Measurements from ENCODE around the gene MTR. TPM values are rescaled to one million over a fixed set of nuclear protein-coding genes. Genes with fewer than 3 reads are reported as not detected.

The MTR gene
- total RNA-seq, 1 donor from 2014 or later: 35.8 TPM

DNA sequence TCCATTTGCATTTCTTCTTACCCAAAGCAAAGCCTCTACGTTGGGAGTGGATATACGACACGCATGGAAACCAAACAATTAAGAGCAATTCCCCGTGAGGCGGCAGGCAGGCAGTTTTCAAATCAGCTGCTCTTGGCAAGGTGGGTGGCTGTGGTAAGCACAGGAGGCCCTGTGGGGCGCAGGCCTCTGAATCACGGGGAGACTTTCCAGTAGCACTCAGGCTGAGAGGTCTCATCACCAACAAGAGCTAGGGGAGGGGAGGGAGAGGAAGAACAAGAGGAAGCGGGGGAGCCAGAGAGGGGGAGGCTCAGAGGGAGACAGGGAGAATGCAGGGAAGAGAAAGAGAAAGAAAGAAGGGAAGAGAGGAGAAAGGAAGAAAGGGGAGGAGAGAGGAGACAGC lies 152.7 kb downstream of the MTR start:
- H3K27ac Mint-ChIP-seq (ENCODE audit: unreplicated experiment): no peak overlapping the region
- Histone ChIP-seq H4K20me1 (ENCODE audit: insufficient read depth, low read length) (no peaks in the 10 kb centered on the region), H3K79me2 (ENCODE audit: insufficient read depth, low read length) (no peaks in the 10 kb centered on the region), H3K9ac (ENCODE audit: low read length) (no peak overlapping the region), H3K4me3 (ENCODE audit: insufficient read depth, low read depth, low read length) (no peak overlapping the region), H3K36me3 (ENCODE audit: insufficient read depth, low read length) (no peaks in the 10 kb centered on the region), H3K4me1 (ENCODE audit: insufficient read depth, low read length) (no peaks in the 10 kb centered on the region), H3K27me3 (ENCODE audit: insufficient read depth, low read length) (no peaks in the 10 kb centered on the region), H3K9me3 (ENCODE audit: insufficient read depth, low read depth, low read length) (no peaks in the 10 kb centered on the region), H3K27ac (ENCODE audit: low read depth, low read length) (no peak overlapping the region), H2AFZ (ENCODE audit: low read depth, low read length) (no peak overlapping the region), H3K4me2 (ENCODE audit: low read length) (no peak overlapping the region)
- no peak for DNase-seq (ENCODE audit: low read depth)
- no peak overlapping the region for H3K4me3 Mint-ChIP-seq (ENCODE audit: unreplicated experiment)
- TF ChIP-seq, protein P1, sequence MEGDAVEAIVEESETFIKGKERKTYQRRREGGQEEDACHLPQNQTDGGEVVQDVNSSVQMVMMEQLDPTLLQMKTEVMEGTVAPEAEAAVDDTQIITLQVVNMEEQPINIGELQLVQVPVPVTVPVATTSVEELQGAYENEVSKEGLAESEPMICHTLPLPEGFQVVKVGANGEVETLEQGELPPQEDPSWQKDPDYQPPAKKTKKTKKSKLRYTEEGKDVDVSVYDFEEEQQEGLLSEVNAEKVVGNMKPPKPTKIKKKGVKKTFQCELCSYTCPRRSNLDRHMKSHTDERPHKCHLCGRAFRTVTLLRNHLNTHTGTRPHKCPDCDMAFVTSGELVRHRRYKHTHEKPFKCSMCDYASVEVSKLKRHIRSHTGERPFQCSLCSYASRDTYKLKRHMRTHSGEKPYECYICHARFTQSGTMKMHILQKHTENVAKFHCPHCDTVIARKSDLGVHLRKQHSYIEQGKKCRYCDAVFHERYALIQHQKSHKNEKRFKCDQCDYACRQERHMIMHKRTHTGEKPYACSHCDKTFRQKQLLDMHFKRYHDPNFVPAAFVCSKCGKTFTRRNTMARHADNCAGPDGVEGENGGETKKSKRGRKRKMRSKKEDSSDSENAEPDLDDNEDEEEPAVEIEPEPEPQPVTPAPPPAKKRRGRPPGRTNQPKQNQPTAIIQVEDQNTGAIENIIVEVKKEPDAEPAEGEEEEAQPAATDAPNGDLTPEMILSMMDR (IDR thresholded peaks at IDR 0.05; ENCODE audit: insufficient read depth, low read depth, low read length): no peak
- no peak for TF ChIP-seq EZH2 (IDR thresholded peaks at IDR 0.05; ENCODE audit: insufficient read depth, low read length)
- no peak for FAIRE-seq
- peaks cover 4% of the 10 kb centered on the region for H3K4me1 Mint-ChIP-seq (ENCODE audit: low read depth, unreplicated experiment)
- no peaks in the 10 kb centered on the region for H3K36me3 Mint-ChIP-seq (ENCODE audit: low read depth, unreplicated experiment)
- H3K27me3 Mint-ChIP-seq (ENCODE audit: low read depth, unreplicated experiment): peaks cover 6% of the 10 kb centered on the region
- peaks cover 2% of the 10 kb centered on the region for H3K9me3 Mint-ChIP-seq (ENCODE audit: unreplicated experiment)

DNA sequence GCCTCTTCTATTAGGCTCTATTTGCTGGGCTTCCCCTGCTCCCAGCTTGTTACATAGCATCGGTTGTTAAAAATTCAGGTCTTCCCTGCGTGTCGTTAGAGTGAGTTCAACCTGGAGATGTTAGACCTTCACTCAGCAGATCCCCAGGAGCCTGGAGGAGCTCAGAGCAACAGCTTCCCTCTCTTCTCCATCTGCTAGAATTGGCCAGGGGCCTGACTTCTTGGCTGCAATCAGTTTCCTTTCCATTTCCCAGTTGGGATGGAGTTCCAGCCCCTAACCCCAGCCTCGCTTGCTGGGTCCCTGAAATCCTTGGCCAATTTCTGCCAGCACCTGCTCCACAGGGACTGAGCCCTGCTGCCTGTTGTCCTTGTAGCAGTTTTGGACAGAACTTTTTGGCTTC lies 153.3 kb downstream of the MTR start:
- H2AFZ ChIP-seq (ENCODE audit: low read depth, low read length): no peak overlapping the region
- TF ChIP-seq EZH2 (IDR thresholded peaks at IDR 0.05; ENCODE audit: insufficient read depth, low read length): no peak
- TF ChIP-seq, protein P1 (IDR thresholded peaks at IDR 0.05; ENCODE audit: insufficient read depth, low read depth, low read length): no peak

DNA sequence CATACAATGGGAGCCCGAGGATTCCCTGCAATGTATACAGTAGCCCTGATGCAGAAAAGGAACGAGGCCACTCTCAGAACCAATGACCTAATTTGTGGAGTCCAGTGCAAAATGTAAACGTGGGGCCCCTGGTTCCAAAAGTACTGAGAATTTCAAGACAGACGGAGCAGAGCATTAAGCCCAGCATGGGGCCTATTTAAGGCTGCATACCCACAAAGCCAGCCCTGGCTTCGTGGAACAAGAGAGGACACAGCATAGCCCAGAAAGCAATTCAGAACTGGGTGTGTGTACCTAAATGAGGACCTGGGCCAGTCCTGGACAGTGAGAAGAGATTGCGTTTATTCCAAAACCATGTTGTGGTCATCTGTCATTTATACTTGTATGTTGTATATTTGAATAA lies 153.9 kb downstream of the MTR start:
- no peak for DNase-seq (ENCODE audit: low read depth)
- peaks cover 2% of the 10 kb centered on the region for H3K9me3 Mint-ChIP-seq (ENCODE audit: unreplicated experiment)
- Histone ChIP-seq H3K4me3 (ENCODE audit: insufficient read depth, low read depth, low read length) (no peak overlapping the region), H3K4me1 (ENCODE audit: insufficient read depth, low read length) (no peaks in the 10 kb centered on the region), H3K9ac (ENCODE audit: low read length) (no peak overlapping the region), H3K79me2 (ENCODE audit: insufficient read depth, low read length) (no peaks in the 10 kb centered on the region), H3K4me2 (ENCODE audit: low read length) (no peak overlapping the region), H3K27ac (ENCODE audit: low read depth, low read length) (no peak overlapping the region), H2AFZ (ENCODE audit: low read depth, low read length) (no peak overlapping the region), H3K27me3 (ENCODE audit: insufficient read depth, low read length) (no peaks in the 10 kb centered on the region), H4K20me1 (ENCODE audit: insufficient read depth, low read length) (no peaks in the 10 kb centered on the region), H3K9me3 (ENCODE audit: insufficient read depth, low read depth, low read length) (no peaks in the 10 kb centered on the region), H3K36me3 (ENCODE audit: insufficient read depth, low read length) (no peaks in the 10 kb centered on the region)
- no peak for FAIRE-seq
- peaks cover 4% of the 10 kb centered on the region for H3K4me1 Mint-ChIP-seq (ENCODE audit: low read depth, unreplicated experiment)
- no peak overlapping the region for H3K4me3 Mint-ChIP-seq (ENCODE audit: unreplicated experiment)
- no peak overlapping the region for H3K27ac Mint-ChIP-seq (ENCODE audit: unreplicated experiment)
- peaks cover 6% of the 10 kb centered on the region for H3K27me3 Mint-ChIP-seq (ENCODE audit: low read depth, unreplicated experiment)
- no peaks in the 10 kb centered on the region for H3K36me3 Mint-ChIP-seq (ENCODE audit: low read depth, unreplicated experiment)
- TF ChIP-seq, protein P1 (IDR thresholded peaks at IDR 0.05; ENCODE audit: insufficient read depth, low read depth, low read length): no peak
- TF ChIP-seq EZH2 (IDR thresholded peaks at IDR 0.05; ENCODE audit: insufficient read depth, low read length): no peak

More for the DNA sequence above, 153.3 kb downstream of the MTR start:
- no peaks in the 10 kb centered on the region for H3K79me2 ChIP-seq (ENCODE audit: insufficient read depth, low read length)
- no peaks in the 10 kb centered on the region for H3K9me3 ChIP-seq (ENCODE audit: insufficient read depth, low read depth, low read length)
- no peak for FAIRE-seq
- no peak overlapping the region for H3K27ac Mint-ChIP-seq (ENCODE audit: unreplicated experiment)
- no peak overlapping the region for H3K4me3 ChIP-seq (ENCODE audit: insufficient read depth, low read depth, low read length)
- H3K4me1 ChIP-seq (ENCODE audit: insufficient read depth, low read length): no peaks in the 10 kb centered on the region
- H3K4me1 Mint-ChIP-seq (ENCODE audit: low read depth, unreplicated experiment): peaks cover 4% of the 10 kb centered on the region
- no peak overlapping the region for H3K27ac ChIP-seq (ENCODE audit: low read depth, low read length)
- H3K9ac ChIP-seq (ENCODE audit: low read length): no peak overlapping the region
- H3K27me3 ChIP-seq (ENCODE audit: insufficient read depth, low read length): no peaks in the 10 kb centered on the region
- H3K36me3 Mint-ChIP-seq (ENCODE audit: low read depth, unreplicated experiment): no peaks in the 10 kb centered on the region
- H3K4me3 Mint-ChIP-seq (ENCODE audit: unreplicated experiment): no peak overlapping the region
- H3K36me3 ChIP-seq (ENCODE audit: insufficient read depth, low read length): no peaks in the 10 kb centered on the region
- peaks cover 6% of the 10 kb centered on the region for H3K27me3 Mint-ChIP-seq (ENCODE audit: low read depth, unreplicated experiment)
- H4K20me1 ChIP-seq (ENCODE audit: insufficient read depth, low read length): no peaks in the 10 kb centered on the region
- no peak for DNase-seq (ENCODE audit: low read depth)
- H3K4me2 ChIP-seq (ENCODE audit: low read length): no peak overlapping the region
- peaks cover 2% of the 10 kb centered on the region for H3K9me3 Mint-ChIP-seq (ENCODE audit: unreplicated experiment)
